Retinal pigment epithelial cell (primary cell): ENCODE measurements around the gene KIF3C.
"Not testable (repeated sequence)": the region's sequence is repeated elsewhere in the genome, so short reads cannot be mapped to it uniquely, and the experiment has no call there.

Experiments
- DNase-seq: peaks from one replicate; pipeline ENCODE4 v3.0.0-alpha.2; 2010; ENCODE audit warnings: low read depth
- H3K4me3 ChIP-seq: 2 replicates; pipeline ENCODE4 v1.5.1; 2011; ENCODE audit warnings: mild to moderate bottlenecking, low read length, control low read depth, moderate library complexity
- CTCF ChIP-seq: conservative IDR thresholded peaks from 2 replicates; pipeline ENCODE4 v1.5.1; 2011; ENCODE audit warnings: low read depth, low read length, control low read depth, inconsistent platforms

Gene KIF3C

GRCh38 chr2:25912851-25913695, 69.2 kb downstream of the KIF3C start:
- DNase-seq: no peak
- TF ChIP-seq CTCF: no peak
- H3K4me3 ChIP-seq: no peak overlapping the region

- DNase-seq, H3K4me3 ChIP-seq: not testable (repeated sequence)
These were observed 72.7 kb downstream of the KIF3C start for GRCh38 chr2:25909574-25909973.

- no peak for TF ChIP-seq CTCF
- H3K4me3 ChIP-seq: no peak overlapping the region
- DNase-seq: no peak
These were observed 77.2 kb downstream of the KIF3C start for GRCh38 chr2:25905126-25905525.

GRCh38 chr2:25903216-25903776, 79.0 kb downstream of the KIF3C start:
- DNase-seq: no peak
- H3K4me3 ChIP-seq: no peak overlapping the region
- TF ChIP-seq CTCF: no peak

GRCh38 chr2:25899404-25899970, 82.8 kb downstream of the KIF3C start:
- TF ChIP-seq CTCF: no peak
- no peak for DNase-seq
- no peak overlapping the region for H3K4me3 ChIP-seq

- H3K4me3 ChIP-seq: no peak overlapping the region
- no peak for DNase-seq
- TF ChIP-seq CTCF: no peak
These were observed 84.8 kb downstream of the KIF3C start for GRCh38 chr2:25897506-25897905.

- H3K4me3 ChIP-seq, DNase-seq: not testable (repeated sequence)
These were observed 86.0 kb downstream of the KIF3C start for GRCh38 chr2:25896308-25896707.

GRCh38 chr2:25895610-25896009, 86.7 kb downstream of the KIF3C start:
- no peak overlapping the region for H3K4me3 ChIP-seq

More at GRCh38 chr2:25895610-25896009, 86.7 kb downstream of the KIF3C start:
- TF ChIP-seq CTCF: no peak
- DNase-seq: no peak
